GM19438 (cell line): Measurements from ENCODE around the gene MORN5.

ENCODE experiments used
- ATAC-seq: cut with Tn5 transposase; IDR thresholded peaks from one replicate; pipeline ENCODE4 v1.9.1; 2021; ENCODE audit warnings: low read depth; ENCODE audit not compliant: unreplicated experiment

Gene MORN5

DNA sequence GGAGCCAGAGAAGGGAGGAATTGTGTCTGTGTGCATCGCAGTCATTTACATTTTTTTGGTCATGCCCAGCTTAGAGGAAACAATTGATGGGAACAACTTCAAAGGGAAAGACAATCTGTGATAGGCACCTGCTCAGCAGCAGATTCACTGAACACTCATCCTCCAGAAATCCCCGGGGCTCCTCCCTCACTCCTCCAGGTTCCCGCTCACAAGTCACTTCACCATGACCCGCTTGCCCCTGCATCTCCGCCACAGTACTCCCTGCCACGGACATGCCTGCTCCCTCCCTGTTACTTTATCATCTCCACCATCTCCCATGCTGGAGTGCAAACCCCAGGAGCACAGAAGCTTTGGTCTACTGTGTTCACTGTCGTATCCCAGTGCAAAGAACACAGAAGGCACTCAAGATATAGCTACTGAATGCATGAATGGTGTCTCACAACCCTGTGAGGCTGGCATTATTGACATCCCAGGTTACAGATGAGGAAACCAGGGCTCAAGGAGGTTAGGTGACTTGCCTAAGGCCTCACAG is 52.8 kb downstream of the MORN5 start:
- no peak for ATAC-seq

DNA sequence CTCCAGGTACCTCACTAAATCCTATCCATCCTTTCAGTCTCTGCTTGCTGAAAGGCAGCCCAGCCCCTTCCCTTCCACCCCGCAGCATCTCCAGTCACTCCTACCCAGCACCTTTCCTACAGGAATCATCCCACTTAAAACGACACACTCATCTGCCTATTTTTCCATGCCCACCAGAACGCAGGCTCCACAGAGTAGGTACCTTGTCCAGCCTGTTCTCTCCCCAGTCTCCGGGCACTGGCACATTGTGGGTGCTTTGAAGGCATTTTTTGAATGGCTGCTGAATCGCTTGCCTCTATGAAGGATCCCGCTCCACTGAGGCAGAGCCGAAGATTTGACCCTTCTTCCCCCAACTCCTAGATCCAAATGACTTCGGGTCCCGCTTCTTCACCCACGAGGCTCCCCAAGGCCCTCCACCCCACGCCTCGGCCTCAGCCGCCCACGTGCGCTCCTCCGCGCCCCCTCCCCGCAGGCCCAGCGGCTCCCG is 53.4 kb downstream of the MORN5 start:
- ATAC-seq, result no peak

DNA sequence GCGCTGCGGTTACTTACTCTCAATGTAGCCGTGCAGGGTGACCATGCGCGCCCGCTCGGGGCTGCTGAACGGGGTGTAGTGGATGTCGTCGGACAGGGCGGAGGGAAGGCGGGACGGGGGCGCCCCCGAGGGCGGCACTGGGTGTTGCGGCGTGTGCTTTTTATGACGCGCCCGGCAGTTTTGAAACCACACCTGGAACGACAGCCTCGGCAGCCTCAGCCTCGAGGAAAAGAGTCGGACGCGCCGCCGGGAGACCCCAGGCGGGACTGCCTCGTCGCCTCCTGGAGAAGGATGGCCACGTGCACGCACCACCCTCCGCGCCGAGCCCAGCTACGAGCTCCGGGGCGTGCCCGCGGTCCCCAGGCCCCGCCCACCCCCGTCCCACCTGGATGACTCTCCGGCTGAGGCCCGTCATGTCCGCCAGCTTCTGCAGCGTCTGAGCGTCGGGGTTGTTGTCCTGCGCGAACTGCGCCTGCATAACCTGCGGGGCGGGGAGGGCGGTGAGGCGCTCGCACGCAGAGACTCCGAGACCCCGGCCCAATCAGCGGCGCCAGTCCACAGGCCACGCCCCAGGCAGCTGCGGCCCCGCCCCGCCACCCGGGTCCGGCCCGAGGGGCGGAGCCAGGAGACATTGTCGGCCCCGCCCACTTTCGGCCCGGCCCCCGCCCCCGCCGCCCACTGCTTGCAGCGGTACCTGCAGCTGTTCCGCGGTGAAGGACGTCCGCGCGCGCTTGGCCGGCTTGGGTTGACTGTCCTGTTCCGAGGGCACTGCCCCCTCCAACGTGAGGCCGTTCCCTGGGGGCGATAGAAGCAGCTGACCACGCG is 54.1 kb downstream of the MORN5 start:
- ATAC-seq, result no peak

DNA sequence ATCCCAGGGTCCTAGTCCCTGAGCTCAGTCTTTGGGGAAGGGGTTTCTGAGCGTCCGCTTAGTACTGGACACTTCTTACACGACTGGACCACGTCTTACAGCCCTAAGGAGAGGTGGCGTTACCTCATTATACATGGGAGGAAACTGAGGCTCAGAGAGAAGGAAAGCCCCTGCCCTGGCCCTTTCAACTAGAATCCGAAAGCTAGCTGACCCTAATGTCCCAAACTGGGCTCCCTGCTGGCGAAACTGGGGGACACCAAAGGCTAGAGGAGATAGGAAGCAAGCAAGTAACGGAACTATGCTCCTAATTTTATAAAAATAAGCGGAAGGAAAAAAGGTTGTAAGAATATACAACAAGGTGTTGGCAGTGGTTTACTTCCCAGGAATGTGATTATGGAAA is 54.8 kb downstream of the MORN5 start:
- ATAC-seq, result no peak

DNA sequence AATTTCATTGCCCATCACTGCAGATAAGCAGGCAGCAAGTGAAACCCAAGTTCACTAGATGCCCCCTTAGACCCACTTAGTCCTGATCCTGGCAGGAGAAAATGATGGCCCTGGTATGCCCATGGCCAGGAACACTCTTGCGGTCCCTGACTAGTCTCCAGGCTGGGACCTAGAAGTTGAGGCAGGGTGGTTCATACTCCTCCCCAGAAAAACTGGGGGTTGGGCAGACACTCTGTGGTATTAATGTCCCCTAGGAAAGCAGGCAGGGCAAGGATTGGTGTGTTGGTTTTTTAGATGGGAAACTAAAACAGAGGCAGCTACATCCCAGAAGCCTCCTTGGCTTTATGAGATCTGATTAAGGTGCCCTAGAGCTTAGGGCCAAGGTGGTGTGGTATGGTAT is 56.0 kb downstream of the MORN5 start:
- no peak for ATAC-seq

DNA sequence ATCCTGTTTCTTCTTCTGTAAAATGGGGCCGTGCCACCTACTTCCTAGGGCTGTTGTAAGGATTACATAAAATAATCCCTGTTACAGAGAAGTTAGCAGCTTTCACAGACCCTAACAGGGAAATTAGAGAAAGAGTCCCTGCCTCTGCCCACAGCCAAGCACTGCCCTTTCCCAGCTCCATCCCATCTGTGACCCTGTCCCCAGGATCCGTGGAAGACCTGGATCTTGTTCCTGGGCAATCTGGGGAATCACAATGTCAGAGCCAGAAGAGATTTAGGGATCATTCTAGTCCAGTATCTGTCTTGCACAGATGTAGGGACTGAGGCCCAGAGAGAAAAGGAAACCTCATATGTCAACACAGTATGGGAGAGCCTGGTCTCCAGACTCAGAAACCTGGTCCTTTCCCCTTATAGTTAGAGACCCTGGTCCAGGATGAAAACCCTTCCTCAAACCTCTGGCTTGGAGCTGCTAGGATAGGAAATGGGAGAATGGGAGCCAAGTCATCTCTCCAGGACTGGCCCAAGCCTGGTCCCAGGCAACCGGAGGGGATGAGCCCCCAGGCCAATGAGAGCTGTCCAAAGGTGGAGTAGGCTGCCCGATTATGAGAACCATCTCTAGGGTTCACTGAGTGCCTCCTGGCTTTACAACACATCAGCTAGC is 56.6 kb downstream of the MORN5 start:
- ATAC-seq, result no peak

DNA sequence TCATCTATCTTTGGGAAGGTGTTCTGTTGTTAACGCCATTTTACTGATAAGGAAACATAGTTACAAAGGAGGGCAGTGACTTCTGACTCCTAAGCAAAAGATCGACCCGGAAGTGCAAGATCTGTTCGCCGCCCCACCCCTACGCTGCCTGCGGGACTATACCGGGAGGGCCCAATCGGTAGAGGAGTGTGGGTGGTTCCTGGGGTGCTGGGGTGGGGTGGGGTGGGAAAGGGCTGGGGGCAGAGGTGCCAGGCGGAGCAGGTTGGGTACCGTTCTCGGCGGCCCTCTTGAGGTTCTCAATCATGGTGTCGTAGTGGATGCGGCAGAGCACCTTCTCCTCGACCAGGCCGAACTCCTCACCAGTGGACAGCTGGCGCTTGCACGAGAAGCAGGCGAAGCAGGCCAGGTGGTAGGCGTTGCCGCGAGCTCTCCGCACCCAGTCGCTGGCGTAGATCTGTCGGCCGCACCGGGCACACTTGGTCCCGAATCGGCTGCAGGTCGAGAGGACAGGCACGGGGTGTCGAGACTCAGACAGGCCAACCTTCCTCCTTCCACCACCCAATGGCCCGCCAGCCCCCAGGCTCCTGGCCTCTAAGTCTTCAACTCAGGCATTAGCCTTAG is 57.2 kb downstream of the MORN5 start:
- no peak for ATAC-seq

DNA sequence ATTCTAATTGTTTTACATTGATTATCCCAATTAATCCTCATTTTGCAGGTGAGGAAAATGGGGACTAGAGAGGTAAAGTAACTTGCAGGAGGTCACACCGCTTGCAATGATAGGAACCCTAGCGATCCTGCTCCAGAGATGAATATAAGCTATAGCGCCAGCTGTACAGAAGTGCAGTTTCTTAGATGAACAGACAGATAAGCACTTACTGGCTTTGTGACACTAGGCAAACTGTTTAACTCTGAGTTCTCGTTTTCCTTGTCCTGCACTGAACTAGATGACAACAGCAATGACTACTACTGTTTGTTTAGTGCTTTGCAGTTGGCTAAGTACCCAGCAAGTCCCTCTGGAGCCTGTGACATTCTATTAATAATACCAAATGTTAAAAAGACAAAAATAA is 57.9 kb downstream of the MORN5 start:
- no peak for ATAC-seq

DNA sequence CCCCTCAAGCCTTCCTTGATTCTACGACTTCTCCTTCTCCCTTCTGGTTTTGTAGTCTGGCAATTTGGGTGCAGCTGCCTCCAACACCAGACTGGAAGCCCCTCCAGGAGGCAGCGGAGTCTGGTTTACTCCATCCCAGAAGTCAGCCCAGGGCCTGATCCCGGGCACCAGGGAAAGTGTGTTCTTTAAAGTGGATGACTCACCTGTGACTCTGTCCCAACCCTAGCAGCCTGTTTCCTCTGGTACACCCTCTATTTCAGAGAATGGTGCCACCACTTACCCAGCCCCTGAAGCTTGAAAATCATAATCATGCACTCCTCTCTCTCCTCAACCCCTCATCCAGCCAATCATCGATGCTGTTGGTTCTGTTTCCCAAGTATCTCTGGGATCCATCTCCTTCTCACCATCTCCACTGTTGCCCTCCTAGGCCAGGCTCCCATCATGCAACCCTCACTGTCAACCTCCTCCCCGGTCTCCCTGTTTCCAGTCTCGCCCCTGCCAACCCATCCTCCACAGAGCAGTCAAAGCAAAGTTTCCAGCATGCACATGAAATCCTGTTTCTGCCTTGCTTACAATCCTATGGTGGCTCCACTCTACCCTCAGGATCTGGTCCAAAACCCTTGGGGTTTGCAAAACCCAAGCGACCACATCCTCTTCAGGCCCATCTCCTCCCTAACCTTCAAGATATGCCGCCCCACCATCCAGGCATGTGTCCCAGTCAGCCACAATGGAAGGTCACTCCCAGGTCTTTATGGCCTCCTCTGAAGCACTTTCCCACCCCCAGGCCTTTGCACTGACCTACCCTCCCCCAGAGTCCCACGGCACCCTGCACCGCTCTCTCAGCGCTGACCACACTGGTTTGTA is 58.6 kb downstream of the MORN5 start:
- no peak for ATAC-seq

DNA sequence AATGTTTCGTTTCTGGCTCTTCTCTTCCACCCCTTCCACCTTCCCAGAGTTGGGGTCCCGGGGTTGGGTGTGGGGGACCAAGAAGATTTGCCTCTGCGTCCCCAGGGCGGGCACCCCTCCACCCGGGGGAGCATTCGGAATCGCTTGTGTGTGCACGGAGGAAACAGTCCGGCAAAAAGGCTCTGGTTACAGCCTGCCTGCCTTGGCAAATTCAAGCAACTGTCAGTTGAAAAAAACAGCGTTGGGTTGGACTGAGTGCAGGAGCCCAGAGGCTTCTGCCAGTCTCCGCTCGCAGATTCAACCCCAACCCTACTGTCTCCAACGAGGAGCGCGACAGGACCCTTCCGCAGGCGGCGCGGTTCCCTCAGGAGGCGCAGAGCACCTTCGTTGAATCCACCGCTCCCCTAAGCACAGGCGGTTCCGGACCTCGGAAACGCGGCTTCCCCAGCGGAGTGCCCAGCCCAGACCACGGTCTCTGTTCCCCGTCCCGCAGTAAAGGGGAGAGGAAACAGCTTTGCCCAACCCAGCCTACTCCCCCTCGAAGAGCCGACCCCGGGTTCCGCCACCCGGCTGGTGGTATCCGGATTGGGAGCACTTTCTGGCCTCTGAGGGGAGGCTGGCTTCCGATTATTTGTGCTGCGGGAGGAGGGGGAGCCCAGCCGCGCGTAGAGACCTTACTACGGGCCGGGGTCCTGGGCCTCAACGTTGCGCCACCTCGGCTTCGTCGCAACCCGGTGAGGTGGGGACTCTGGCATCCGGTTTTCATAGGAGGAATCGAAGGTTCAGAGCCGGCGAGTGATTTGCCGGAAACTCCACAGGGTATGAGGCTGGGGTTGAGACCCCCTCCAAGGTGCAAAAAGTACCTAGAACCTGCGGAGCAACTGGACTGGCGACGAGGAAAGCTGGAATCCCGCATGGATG is 59.5 kb downstream of the MORN5 start:
- ATAC-seq, result no peak

DNA sequence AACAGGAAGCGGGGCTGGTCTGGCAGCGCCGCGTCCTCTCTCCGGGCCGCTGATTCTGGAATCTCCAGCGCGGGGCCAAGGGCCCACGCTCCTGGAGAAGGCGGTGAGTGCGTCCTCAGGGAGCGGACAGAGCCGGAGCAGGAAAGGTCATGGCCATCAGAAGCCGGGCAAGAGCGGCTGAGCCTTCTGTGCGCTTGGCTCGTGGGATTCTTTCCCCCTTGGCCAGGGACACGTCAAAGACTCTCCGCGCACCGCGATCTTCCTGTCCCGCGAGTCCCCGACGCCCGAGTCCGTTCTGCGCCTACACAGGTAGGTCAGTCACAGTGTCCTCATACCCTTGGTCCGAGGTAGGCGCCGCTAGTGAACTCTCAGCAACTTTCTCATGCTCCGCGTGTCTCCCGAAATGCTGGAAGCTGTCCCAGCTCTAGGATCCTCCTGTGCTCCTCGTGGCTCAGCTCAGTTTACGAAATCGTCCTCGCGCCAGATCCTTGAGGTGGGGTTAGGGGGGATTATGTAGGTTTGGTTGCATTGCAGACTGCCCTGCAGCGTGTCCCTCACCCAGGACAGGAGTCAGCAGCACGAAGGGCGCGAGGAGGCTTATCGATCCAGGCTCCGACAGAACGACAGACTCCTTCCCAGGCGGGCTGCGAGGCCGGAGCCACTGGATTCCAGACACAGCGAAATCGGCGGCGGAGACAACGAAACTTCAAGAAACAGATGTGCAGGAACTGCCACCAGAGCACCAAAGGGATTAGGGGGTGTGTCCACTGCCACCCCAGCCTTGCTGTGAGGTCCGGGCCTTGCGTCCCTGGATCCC is 60.4 kb downstream of the MORN5 start:
- no peak for ATAC-seq

DNA sequence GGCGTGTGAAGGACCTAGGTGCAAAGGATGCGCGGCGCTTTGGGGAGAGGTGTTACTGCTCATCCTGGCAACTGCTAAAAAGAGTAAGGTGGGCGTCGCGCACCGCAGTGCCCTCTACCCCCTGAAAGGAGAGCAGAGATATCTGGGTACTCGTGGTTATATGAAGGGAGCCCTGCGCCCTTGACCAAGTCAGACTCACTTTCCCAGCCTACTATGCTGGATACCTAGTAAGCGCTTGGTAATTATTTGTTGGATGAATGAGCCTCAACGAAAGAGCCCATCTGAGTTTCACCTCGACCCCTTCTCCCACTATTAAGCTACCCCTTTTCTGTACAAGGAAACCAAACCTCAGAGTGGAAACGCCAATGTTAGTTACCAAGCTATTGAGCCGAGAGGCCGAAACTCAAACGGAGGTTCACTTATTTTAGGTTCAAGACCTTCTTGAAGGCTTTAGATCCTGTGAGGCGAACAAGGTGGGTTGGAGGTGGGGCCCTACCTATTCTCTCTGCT is 61.0 kb downstream of the MORN5 start:
- ATAC-seq, result no peak

DNA sequence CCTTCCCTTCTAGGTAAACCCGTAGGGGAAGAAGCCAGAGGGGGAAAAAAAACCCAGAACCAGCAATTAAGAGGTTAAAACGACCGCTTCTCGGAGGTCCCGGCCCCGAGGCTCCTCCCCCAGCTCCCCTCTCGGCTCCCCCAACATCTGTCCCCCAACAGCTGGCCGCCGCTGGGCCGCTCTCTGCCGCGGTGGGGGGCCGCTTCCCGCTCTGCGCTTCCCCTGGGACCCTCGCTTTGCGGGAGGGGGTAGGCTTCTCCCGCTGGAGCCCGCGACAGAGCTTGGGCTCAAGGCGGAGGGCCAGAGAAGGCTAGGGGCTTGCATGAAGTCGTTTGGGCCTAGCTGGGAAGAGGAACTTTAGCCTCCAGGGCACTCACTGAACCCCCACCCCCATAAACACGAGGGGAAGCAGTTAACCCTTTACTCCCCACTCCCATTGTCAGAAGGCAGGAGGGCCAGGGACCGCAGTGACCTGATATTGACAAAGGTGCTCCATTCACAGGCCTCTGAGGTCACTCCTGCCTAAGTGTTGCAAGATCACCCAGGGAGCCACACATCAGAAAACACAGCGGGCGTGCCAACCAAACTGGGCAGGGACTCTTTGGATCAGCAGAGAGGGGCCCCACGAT is 61.6 kb downstream of the MORN5 start:
- ATAC-seq, result no peak

DNA sequence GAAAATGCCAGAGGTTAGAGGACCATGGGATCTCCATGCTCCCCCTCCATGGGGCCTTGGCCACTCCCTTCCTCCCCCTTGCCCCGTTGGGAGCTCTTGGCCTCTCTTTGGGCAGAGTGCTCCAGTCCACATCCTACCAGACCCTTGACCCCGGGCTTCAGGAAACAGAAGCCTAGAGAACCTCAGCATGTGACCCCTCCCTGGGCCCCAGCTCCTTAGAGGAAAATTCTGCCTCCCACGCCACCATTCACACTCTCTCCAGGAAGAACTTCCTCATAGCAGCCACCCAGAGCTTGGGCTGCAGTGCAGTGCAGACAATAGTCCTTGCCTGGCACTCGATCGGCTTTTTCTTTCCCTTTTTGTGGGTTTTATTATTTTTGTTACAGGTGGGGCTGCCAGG is 63.1 kb downstream of the MORN5 start:
- no peak for ATAC-seq

DNA sequence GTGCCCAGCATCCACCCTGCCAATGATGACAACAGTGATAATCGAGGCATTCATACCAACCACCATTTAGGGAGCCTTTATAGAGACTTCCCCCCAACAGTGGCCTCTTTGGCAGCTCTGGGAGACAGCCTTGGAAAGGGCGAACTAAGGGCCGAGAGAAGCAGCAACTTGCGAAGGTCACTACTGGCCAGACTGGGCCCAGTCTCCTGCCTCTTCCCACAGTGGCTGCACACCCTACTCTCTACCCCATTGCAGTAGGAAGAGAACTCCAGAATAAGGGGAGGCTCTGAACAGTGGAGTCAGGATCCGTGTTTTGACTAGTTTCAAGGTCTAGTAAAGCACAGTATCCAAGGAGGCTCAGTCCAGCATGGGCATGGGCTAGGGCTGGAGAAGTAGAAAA is 63.7 kb downstream of the MORN5 start:
- ATAC-seq, result no peak

DNA sequence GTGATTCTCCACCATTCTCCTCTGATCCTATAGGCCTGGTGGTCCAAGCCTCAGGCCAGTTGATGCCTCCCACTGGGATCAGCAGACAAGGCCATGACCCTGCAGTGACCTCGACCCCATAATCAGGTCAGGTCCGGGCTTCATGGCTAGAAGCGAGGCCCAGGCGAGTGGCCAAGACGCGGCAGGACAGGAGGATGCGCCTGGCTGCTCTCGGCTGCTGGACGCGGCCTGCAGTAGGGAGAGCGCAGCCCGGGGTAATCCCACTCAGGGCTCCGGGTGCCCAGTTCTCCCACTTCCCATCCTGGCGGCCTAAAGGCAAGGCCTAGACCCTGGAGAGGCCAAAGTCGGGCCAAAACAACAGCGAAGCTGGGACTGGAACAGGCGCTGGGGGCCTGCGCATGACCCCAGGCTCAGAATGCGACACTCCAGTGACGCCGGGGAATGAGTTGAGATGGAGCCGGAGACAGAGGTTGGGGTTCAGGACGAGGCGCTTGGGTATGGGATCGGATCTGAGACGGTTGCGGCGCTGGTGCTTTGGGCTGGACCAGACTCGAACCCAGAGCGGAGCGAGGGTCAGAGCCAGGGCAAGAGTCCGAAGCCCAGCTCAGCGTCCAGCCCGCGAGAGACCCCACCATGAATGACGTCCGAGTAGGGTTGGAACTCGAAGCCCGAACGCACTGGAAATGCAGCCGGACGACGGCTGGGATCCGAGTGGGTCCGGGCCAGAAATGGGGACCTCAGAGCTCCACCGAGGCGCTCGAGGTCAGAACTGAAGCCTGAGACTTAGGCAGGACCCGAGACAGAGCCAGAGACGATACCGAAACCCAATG is 65.8 kb downstream of the MORN5 start:
- no peak for ATAC-seq

DNA sequence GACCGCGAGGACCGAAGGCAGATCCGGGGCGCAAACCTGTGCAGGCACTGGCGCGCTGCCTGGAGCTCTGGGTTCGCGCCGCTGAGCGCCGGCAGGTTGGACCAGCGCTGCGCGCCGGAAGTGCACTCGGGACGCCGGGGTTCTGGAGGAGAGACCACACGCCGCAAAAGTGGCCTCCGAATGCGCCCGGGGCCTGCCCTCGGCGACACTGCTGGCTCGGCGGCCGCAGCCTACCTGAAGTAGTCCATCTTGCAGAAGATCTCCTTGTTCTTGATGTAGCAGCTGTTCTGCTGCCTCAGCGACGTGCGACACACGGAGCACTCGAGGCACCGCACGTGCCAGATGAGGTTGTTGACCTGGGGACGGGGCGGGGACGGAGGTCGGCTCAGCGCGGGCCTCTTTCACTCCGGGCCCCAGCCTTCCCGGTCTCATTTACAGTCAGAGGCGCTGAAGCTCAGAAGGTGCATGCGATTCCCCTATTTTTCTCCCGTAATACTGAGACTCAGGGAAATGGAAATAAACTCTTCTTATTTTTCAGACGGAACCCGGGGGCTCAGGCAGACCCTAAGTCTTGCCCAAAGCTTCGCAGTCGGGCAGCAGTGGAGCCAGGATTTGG is 66.5 kb downstream of the MORN5 start:
- ATAC-seq, result no peak
